Fibroblast of skin of left quadriceps (primary cell): ENCODE results near the gene ANKRD9.
"Not testable (repeated sequence)": the region's sequence is repeated elsewhere in the genome, so short reads cannot be mapped to it uniquely, and the experiment has no call there.

Experiments
- DNase-seq, 2 experiments: peaks; one replicate each; pipeline ENCODE4 v3.0.0-alpha.2; 2013; ENCODE audit warnings: low read depth in 2 of 2

ANKRD9 gene

DNA sequence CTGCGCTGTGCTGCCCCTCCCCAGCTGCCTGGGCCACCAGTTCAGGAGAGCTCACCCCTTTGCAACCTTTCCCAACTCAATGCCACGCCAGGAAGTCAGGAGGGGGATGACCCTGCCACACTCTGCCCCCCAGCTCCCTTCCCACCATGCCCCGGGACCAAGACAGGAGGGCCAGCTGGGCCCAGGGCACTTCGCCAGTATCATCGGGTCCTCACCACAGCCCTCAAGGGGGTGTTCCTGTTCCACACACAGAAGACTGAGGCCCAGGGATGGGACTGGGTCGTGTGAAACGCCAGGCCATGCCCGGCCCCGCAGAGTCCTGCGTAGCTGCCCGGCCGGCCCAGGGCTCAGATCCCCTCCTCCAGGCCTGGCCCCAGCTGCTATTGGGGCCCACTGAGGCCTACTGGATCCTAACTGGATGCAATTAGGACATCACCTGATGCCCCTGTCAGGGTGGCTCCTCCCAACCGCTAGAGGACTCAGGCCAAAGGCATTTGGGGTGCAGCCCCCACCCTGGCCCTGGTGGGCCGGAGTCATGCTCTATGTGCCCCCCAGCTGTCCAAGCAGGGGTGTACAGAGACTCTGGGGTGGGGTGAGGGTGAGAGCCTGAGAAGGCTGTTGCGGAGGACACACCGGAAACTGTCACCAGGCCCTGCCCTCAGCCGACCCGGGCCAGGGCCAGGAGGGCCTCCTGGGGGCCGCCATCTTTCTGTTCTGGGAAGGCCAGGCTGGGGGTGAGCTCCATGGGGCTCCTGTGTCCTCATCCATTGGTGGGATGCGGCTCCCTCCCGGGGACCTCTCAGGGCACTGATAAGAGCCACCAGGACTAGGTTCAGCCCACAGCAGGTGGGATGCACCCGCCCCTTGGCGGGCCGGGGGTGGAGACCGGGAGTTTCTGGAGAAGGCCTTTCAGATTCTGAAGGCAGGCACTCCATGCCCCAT is 29.3 kb upstream of the ANKRD9 start:
- no peak for DNase-seq

DNA sequence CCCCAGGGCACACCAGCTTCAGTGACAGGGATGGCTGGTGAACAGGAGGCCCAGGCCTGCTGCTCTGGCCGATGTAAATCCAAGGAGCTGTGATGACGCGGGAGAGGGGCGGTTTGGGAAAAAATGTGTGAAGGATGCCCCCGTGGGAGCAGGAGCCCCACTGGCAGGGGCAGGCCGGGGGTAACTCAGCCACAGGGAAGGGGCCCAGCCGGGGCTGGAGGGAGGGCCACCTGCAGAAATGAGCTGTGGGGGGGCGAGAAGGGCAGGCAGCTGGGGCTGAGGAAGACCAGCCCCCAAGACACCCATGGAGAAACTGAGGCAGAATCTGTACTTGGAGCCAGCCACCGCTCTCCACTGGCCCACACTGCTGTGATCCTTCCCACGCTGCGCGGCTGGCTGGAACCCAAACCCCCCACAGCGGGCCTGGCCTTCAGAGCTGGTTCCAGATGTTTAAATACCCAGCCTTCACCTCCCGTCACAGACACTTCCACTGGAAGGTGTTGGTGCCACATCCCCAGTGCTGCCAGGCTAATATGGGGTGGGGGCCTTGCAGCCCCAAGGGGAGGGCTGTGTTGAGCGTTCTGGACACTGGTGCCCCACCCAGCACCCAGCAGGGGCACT is 28.5 kb upstream of the ANKRD9 start:
- DNase-seq, result no peak

DNA sequence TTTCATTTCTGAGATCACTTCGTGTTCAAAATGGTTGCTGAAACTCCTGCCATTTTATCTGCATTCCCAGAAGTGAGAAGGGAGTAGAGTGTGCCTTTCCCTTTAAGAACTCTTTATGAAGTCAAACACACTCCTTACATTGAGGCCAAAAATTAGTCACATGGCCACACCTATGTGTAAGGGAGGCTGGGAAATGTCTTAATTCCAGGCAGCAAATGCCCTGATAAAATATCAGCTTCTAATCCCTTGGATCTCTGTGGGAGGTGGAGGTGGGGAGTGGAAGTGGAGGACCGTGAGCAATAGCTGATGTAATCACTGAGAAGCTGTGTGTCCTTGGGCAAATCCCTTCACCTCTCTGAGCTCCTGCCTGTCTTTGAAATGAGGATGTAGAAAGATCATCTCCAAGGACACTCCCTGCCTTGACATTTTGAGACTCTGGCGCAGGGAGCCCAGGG is 22.7 kb upstream of the ANKRD9 start:
- no peak for DNase-seq

DNA sequence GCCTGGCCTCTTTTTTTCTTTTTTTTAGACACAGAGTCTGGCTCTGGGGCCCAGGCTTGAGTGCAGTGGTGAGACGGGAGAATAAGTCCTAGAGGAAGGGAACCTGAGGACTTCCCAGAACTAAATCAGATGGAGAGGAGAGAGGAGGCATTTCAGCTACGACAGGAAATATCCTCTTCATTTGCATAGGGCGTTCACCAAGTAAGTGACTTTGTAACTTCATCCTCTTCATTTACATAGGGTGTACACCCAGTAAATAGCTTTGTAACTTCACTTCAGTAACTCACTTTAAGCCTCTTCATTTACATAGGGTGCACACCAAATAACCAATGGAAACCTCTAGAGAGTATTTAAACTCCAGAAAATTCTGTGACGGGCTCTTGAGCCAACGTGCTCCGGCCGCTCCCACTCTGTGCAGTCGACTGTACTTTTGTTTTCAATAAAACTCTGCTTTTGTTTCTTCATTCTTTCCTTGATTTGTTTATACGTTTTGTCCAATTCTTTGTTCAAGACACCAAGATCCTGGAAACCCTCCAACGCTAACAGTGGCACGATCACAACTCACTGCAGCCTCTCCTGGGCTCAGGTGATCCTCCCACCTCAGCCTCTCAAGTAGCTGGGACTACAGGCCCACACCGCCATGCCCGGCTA is 21.4 kb upstream of the ANKRD9 start:
- no peak for DNase-seq

DNA sequence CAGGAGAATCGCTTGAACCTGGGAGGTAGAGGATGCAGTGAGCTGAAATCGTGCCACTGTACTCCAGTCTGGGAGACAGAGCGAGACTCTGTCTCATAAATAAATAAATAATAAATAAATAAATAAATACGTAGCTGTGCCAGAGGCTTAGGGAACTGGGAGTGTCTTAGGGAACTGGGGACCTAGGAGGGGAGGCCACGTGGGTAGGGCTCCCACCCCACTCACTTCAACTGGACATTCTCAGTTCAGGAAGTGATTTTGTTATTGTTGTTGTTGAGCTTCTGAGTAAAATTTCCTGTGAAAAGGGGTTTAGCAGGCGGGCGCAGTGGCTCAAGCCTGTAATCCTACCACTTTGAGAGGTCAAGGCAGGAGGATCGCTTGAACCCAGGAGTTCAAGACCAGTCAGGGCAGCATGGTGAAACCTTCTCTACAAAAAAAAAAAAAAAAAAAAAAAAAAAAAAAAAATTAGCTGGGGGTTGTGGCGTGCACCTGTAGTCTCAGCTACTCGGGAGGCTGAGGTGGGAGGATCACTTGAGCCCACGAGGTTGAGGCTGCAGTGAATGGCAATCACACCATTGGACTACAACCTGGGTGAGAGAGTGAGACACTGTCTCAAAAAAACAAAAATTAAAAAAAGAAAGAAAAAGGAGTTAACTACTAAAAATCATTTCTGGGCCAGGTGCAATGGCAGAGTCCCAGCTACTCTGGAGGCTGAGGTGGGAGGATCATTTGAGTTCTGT is 19.0 kb upstream of the ANKRD9 start:
- no peak for DNase-seq

DNA sequence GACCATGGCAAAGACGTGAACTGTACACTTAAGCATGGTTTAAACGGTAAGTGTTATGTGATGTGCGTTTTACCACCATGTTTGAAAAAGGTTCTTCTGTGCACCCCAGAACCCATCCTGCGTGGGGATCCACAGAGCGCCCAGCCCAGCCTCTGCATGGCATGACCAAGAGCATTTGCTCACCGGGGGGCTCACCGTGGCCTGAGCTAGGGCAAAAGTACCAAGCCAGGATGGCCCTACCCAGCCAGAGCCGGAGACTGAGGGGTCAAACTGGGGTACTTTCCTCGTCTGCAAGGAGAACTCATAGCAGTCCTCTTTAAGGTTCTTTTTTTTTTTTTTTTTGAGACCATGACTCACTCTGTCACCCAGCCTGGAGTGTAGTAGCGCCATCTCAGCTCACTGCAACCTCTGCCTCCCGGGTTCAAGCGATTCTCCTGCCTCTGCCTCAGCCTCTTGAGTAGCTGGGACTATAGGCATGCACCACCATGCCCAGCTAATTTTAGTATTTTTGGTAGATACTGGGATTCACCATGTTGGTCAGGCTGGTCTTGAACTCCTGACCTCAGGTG is 16.4 kb upstream of the ANKRD9 start:
- no peak for DNase-seq

DNA sequence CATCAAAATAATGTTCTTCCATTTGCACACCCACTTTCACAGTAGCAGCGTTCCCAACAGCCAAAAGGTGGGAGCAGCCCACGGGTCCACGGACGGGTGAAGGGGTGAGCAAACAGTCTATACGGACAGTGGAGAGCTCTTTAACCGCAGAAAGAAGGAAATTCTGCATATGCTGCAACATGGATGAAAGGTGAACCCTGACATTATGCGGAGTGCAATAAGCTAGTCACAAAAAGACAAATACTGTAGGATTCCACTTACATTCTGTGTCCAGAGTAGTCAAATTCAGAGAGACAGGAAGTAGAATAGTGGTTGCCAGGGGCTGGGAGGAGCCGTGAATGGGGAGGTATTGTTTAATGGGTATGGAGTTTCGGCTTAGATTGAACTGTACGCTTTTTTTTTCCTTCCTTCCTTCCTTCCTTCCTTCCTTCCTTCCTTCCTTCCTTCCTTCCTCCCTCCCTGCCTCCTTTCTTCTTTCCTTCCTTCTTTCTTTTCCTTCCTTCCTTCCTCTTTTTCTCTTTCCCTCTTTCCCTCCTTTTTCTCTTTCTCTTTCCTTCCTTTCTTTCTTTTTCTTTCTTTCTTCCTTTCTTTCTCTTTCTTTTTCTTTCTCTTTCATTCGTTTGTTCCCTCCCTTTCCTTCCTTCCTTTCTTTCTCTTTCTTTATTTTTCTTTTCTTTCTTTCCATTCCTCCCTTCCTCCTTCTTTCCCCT is 15.8 kb upstream of the ANKRD9 start:
- DNase-seq, result peak in 1 of 2 experiments; percentile 30

DNA sequence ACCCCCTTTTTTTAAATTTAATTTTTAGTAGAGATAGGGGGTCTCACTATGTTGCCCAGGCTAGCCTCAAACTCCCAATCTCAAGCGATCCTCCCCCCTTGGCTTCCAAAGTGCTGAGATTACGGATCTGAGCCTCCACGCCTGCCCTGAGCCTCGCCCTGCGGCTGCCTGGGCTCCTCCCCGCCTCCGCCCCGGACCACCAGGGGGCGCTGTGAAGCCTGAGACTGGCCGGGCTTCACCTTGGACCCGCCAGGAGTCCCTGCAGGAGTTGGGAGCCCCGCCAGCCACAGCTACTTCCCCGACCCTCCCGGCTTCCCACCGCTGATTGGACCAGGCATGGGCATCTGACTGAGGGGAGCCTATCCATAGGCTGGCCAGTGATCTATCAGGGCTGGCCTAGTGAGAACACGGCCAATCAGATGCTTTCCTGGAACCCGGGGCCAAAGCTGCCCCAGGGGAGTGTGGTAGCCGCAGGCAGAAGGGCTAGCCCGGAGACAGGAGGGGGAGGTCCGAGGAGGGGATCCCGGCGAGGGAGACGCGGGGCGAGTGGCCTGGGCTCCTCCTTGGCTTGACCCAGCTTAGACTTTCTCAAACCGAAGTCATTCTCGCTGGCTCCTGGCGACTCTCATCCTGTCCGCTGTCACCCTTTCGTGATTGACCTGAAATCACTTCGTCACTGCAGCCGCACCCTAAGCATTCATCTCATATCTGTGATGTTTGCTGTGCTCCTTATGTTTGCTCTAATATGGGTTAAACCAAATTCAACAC is 15.1 kb upstream of the ANKRD9 start:
- DNase-seq, result peak; percentile 98

DNA sequence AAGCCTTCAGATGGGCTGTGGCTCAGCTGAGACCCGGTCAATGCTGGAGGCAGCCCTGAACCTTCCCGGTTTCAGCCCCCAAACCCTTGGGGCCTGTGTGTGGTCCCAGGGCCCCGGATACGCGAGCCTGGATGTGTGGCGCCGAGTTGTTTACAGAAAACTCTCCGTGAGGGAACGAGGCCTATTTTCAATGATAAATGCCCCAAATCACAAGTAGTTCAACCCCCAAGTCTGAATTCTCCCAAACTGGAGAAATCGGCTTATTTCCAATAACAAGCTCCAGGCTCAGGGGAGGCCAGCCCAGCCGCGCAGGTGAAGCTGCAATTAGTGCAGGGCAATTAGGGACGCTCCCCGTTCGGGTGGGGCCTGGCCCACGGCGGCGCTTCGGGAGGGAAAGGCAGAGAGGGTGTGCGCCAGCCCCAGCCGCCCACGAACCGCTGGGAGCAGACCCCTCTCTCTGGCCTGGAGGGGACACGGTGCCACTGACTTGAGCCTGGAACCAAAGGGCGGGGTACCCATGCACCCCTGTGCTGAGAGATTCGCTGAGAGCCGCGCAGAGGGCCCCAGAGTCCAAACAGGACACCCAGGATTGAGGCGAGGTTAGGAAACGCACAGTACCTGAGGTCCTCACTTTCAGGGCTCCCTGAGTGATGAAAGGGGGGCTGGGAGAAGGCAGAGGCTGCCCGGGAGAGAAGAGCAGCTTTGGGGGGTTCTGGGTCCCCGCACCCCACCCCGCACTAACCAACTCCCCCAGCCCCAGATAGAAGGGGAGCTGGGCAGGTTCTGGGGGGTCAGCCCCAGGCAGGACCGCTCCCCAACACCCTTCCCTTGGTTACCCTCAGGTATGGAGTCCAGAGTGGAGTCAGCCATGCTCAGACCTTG is 14.2 kb upstream of the ANKRD9 start:
- DNase-seq, result no peak

DNA sequence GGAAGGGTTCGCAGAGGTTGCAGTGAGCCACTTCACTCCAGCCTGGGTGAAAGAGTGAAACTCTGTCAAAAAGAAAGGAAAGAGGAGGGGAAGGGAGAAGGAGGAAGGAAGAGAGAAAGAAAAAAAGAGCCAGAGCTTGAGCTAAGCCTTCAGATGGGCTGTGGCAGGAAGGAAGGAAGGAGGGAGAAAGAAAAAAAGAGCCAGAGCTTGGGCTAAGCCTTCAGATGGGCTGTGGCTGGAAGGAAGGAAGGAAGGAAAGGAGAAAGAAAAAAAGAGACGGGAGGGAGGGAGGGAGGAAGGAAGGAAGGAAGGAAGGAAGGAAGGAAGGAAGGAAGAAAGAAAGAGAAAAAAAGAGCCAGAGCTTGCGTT is 13.6 kb upstream of the ANKRD9 start:
- no peak for DNase-seq

DNA sequence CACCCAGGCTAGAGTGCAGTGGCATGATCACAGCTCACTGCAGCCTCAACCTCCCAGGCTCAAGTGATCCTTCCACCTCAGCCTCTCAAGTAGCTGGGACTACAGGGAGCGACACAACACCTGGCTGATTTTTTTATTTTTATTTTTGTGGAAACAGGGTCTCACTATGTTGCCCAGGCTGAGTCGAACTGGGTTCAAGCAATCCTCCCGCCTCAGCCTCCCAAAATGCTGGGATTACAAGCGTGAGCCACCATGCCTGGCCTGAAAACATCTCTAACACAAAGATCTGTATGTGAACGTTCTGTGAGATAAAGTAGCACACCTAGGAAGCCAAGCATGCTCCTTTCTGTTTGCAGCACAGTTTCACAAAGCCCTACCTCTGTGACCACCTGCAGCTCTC is 10.1 kb upstream of the ANKRD9 start:
- DNase-seq, result not testable (repeated sequence)

DNA sequence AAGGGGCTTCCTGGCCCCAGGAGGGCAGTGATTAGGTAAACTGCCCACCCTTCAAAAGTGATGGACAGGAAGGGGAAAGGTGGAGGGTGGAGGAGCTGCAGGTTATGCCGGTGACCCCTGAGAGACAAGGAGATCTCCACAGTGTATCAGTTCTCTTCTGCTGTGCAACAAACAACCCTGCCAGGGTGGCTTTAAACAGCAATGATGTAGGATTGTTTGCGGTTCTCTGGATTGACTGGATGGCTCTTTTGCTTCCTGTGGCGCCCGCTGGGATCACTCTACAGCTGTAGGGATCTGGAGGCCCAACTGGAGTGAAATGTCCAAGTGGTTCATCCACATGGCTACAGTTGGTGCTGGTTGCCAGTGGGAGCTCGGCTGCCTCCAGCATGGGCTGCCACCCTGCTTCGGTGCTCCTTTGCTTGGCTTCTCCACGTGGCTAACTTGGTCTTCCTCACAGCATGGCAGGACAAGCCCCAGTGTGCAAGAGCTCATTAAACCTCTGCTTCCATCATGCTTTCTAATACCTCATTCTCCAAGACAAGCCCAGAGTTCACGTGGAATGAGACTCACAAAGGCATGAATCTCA is 8.6 kb upstream of the ANKRD9 start:
- DNase-seq, result no peak

DNA sequence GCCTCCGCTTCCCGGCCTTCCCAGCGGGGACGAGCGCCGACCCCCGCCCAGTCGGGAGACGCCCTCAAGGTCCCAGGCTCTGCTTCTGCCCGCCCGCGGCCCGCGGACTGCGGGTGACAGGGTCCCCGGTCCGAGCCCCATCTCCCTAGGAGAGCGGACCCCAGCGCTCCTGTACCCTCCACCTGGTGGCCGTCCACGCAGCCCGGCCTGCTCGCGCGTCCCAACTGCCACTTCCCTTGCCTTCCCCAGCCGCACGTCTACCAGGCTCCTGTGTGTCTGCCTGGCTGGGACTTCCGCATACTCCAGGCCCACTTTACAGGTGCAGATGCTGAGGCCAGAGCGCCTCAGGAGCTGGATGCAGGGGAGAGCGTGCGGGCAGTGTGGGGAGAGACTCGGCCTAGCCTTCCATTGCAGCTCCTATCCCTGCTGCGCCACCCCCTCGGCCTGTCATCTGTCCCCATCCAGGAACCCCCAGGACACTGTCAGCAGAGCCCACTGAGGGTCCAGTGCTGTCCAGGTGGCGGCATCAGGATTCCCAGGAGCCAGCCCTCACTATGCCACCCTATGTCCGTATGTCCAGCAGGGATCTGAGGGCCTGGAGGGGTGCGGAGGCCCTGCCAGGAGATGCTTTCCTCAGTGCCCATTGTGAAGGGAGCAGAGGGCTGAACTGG is 8.0 kb upstream of the ANKRD9 start:
- DNase-seq, result no peak

DNA sequence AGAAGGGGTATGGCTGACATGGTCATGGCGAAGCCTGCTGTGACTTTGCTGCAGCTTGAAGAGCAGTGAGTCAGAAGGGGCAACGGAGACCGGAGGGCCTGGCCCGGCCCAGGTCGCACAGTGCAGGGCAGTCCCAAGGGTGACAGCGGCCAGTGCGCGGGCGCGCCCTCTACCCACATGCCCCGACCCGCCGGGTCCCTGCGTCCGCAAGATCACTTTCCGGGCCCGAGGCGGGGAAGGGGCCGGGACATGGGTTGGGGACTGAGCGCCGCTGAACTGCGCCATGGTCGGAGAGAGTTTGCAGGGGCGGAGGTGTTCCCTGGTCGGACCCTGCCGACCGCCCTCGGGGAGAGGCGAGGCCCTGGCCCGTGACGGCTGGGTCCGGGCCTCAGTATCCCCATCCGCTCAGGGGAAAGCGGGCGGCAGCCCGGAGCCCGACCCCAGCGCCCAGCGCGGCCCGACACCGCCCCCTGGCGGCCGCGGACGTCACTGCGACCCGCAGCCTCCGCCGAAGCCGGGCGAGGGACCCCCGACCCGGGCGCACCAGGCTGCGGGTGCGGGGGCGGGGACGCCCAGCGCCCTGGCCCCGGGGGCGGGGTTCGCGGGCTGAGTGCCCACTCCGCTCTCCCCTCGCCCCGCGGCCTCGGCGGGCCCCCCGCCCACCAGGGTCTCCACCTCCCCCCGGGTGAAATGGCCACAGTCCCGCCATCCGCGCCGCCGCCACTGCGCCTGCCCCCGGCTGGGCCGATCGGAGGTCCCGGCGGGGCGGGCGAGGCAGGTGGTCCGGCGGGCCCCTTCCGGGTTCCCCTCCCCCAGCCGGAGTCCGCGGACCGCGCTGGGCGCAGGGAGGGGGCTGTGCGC is 7.2 kb upstream of the ANKRD9 start:
- DNase-seq, result no peak

DNA sequence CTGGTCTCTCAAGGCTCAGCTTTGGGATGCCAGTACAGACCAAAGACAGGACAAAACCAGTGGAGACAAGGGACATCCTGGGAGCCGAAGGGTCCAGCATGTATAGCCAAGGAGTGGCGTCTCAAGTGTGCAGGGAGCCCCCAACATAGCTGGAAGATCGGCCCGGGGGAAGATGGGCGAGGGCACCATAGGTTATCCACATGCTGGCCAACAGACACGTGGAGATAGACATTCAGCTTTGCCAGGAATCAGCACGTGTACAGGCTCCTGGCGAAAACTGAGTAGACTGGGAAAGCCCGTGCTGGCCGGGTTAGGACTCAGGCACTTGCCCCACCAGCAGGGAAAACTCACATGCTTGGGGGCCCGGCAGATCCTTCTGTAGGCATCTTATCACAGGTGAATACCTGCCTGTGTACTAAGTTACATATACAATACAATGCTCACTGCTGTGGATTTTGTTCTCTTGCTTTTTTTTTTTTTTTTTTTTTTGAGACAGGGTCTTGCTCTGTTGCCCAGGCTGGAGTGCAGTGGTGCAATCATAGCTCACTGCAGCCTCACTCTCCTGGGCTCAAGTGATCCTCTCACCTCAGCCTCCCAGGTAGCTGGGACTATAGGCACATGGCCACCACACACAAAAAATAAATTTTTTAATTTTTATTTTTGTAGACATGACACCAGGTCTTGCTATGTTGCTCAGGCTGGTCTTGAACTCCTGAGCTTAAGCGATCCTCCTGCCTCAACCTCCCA is 5.6 kb upstream of the ANKRD9 start:
- DNase-seq, result no peak

DNA sequence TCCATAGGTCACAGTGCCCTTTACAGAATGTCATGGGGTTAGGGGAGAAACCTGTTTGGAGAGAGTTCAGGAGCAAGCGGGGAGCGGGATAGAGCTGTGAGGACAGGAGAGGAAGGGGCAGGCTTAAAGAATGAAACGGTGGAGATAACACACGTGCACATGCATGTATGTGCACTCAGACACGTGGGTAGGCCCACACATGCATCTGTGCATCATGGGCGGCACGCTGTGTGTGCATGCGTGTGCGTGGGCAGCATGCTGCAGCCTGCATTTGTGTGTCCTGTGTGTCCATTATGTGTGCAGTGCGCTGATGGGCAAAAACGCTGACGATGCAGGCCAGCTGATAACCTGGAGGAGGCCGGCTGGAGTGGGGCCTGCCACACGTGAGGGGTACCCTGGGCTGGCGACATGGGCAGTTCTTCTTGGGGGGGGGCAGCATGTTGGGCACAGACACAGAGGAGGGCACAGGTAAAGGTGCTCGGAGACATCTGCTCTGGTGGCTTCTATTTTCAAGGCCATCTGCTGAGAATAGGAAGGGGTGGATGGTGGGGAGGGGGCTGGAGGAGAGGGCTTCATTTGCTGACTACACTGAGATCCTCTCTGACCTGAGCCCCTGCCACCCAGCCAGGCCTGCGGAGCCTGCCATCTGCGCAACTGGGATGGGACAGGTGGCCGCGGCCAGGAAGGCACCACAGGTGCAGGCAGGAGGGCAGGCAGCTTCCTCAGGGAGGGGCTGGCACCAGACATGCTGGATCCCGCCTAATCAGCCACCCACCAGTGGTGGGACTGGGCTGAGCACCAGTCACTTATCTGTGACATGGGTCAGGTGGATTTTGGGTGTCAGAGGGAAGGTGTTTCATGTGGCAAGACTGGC is 4.6 kb upstream of the ANKRD9 start:
- no peak for DNase-seq
